OCI-LY1 (cell line): ENCODE results near the gene GPD2.

Source experiments
- H2AFZ ChIP-seq: fragments of 200-600 bp; sonication (generic), shearing (Covaris generic); 2 replicates; pipeline ENCODE4 v1.6.0; 2014; ENCODE audit warnings: antibody characterized with exemption, mild to moderate bottlenecking, low read length
- H3F3A ChIP-seq: fragments of 200-600 bp; sonication (generic), shearing (Covaris generic); 2 replicates; pipeline ENCODE4 v1.6.0; 2014; ENCODE audit warnings: mild to moderate bottlenecking, antibody characterized with exemption, low read length, moderate library complexity; ENCODE audit not compliant: insufficient read depth
- H3K27ac ChIP-seq: fragments of 200-600 bp; sonication (generic); 2 replicates; pipeline ENCODE4 v1.5.1; 2014; ENCODE audit warnings: low read length, mixed run types, mild to moderate bottlenecking, low read depth; ENCODE audit not compliant: poor library complexity, severe bottlenecking
- H3K27me3 ChIP-seq: fragments of 200-600 bp; sonication (generic); 2 replicates; pipeline ENCODE4 v1.6.0; 2014; ENCODE audit warnings: antibody characterized with exemption, mild to moderate bottlenecking, low read length, moderate library complexity; ENCODE audit not compliant: insufficient read depth
- H3K36me3 ChIP-seq: fragments of 200-600 bp; sonication (generic); 2 replicates; pipeline ENCODE4 v1.6.1; 2014; ENCODE audit warnings: mild to moderate bottlenecking, antibody characterized with exemption, low read length, moderate library complexity, mixed read lengths; ENCODE audit not compliant: insufficient read depth
- H3K4me1 ChIP-seq: fragments of 200-600 bp; sonication (generic); 2 replicates; pipeline ENCODE4 v1.5.1; 2014; ENCODE audit warnings: mild to moderate bottlenecking, low read length, moderate library complexity; ENCODE audit not compliant: insufficient read depth, severe bottlenecking
- H3K4me2 ChIP-seq: fragments of 200-600 bp; sonication (generic), shearing (Covaris generic); 2 replicates; pipeline ENCODE4 v1.6.1; 2014; ENCODE audit warnings: low read length
- H3K4me3 ChIP-seq: fragments of 200-600 bp; sonication (generic); 2 replicates; pipeline ENCODE4 v1.5.1; 2014; ENCODE audit warnings: low read length, low read depth, mild to moderate bottlenecking, mixed read lengths; ENCODE audit not compliant: poor library complexity, severe bottlenecking
- H3K79me2 ChIP-seq: fragments of 200-600 bp; shearing (Covaris generic); 2 replicates; pipeline ENCODE4 v1.6.1; 2016; ENCODE audit warnings: mixed run types, low read length, mixed read lengths; ENCODE audit not compliant: insufficient read depth
- H3K9ac ChIP-seq: fragments of 200-600 bp; sonication (generic), shearing (Covaris generic); 2 replicates; pipeline ENCODE4 v1.6.1; 2014; ENCODE audit warnings: mild to moderate bottlenecking, low read length, mixed read lengths
- H3K9me2 ChIP-seq: fragments of 200-600 bp; sonication (generic), shearing (Covaris generic); 2 replicates; pipeline ENCODE4 v1.6.1; 2014; ENCODE audit warnings: low read depth, mild to moderate bottlenecking, low read length, mixed read lengths
- H3K9me3 ChIP-seq: fragments of 200-600 bp; shearing (Covaris generic); 2 replicates; pipeline ENCODE4 v1.6.1; 2014; ENCODE audit warnings: low read length, mixed read lengths
- H4K20me1 ChIP-seq: fragments of 200-600 bp; sonication (generic), shearing (Covaris generic); 2 replicates; pipeline ENCODE4 v1.6.0; 2016; ENCODE audit warnings: mild to moderate bottlenecking, low read length; ENCODE audit not compliant: insufficient read depth
- CTCF ChIP-seq: fragments of 200-600 bp; sonication (generic), shearing (Covaris generic); IDR thresholded peaks from 2 replicates; pipeline ENCODE4 v1.5.1; 2017; ENCODE audit warnings: mild to moderate bottlenecking, antibody characterized with exemption, low read length, moderate library complexity, mixed read lengths
- EZH2 ChIP-seq: fragments of 200-600 bp; sonication (generic), shearing (Covaris generic); IDR thresholded peaks from 2 replicates; pipeline ENCODE4 v1.8.0; 2017; ENCODE audit warnings: borderline replicate concordance, mixed run types, mild to moderate bottlenecking, antibody characterized with exemption, low read length, moderate library complexity, mixed read lengths

Gene GPD2

GRCh38 chr2:156430236-156430979 is 5.8 kb upstream of the GPD2 start:
- no peak overlapping the region for H3K9ac ChIP-seq
- no peak overlapping the region for H2AFZ ChIP-seq
- no peaks in the 10 kb centered on the region for H3K27me3 ChIP-seq
- no peaks in the 10 kb centered on the region for H3F3A ChIP-seq
- no peak overlapping the region for H3K27ac ChIP-seq
- no peak overlapping the region for H3K4me3 ChIP-seq
- no peaks in the 10 kb centered on the region for H3K9me3 ChIP-seq
- H3K36me3 ChIP-seq: no peaks in the 10 kb centered on the region
- H3K4me2 ChIP-seq: no peak overlapping the region
- H3K79me2 ChIP-seq: no peaks in the 10 kb centered on the region
- H4K20me1 ChIP-seq: no peaks in the 10 kb centered on the region
- H3K4me1 ChIP-seq: peaks cover 5% of the 10 kb centered on the region
- no peaks in the 10 kb centered on the region for H3K9me2 ChIP-seq
- no peak for TF ChIP-seq CTCF
- no peak for TF ChIP-seq EZH2

GRCh38 chr2:156430980-156431358 is 5.2 kb upstream of the GPD2 start:
- TF ChIP-seq CTCF (no peak), EZH2 (no peak)
- Histone ChIP-seq H3K4me2 (no peak overlapping the region), H4K20me1 (no peaks in the 10 kb centered on the region), H3K27ac (no peak overlapping the region), H3K9me2 (no peaks in the 10 kb centered on the region), H3K4me3 (no peak overlapping the region), H3K4me1 (peaks cover 9% of the 10 kb centered on the region), H3K27me3 (no peaks in the 10 kb centered on the region), H3K79me2 (no peaks in the 10 kb centered on the region), H3K9me3 (no peaks in the 10 kb centered on the region), H2AFZ (no peak overlapping the region), H3F3A (no peaks in the 10 kb centered on the region), H3K36me3 (no peaks in the 10 kb centered on the region), H3K9ac (no peak overlapping the region)

GRCh38 chr2:156434461-156435291 is 1.5 kb upstream of the GPD2 start:
- H3K9me2 ChIP-seq: no peaks in the 10 kb centered on the region
- H3K4me2 ChIP-seq: peak overlapping the region; percentile 88; the same call in 1 of the 2 replicates
- no peak overlapping the region for H3K4me3 ChIP-seq
- no peaks in the 10 kb centered on the region for H3K27me3 ChIP-seq
- H3K27ac ChIP-seq: no peak overlapping the region
- no peak overlapping the region for H3K9ac ChIP-seq
- no peaks in the 10 kb centered on the region for H3K36me3 ChIP-seq
- no peaks in the 10 kb centered on the region for H4K20me1 ChIP-seq
- no peak overlapping the region for H2AFZ ChIP-seq
- no peaks in the 10 kb centered on the region for H3K9me3 ChIP-seq
- H3K4me1 ChIP-seq: peaks cover 23% of the 10 kb centered on the region
- no peaks in the 10 kb centered on the region for H3F3A ChIP-seq
- no peak for TF ChIP-seq CTCF
- no peak for TF ChIP-seq EZH2
- no peaks in the 10 kb centered on the region for H3K79me2 ChIP-seq
